Right atrium auricular region (tissue), 2 donors: ENCODE data around the gene HSD17B1. TPM values are rescaled to one million over a fixed set of nuclear protein-coding genes. Genes with fewer than 3 reads are reported as not detected.
A peak's percentile ranks its signal among the peaks of the same experiment; 100 is the strongest.

Source experiments
- DNase-seq: peaks from one replicate; pipeline ENCODE4 v3.0.0-alpha.2; 2019; ENCODE audit warnings: low spot score
- H3K27ac ChIP-seq, 2 donors: fragments of 200-600 bp; sonication (generic); 1 replicate in 1 of 2; 2 replicates in 1 of 2; pipeline ENCODE4 v1.5.1; 2016 to 2019
- H3K27me3 ChIP-seq, 2 donors: fragments of 200-600 bp; sonication (generic); one replicate each; pipeline versions ENCODE4 v1.5.1 to v1.6.0; 2017 to 2019
- H3K36me3 ChIP-seq: fragments of 200-600 bp; sonication (generic); one replicate; pipeline ENCODE4 v1.5.1; 2016
- H3K4me1 ChIP-seq, 2 donors: fragments of 200-600 bp; sonication (generic); one replicate each; pipeline versions ENCODE4 v1.5.1 to v1.6.0; 2017 to 2019
- H3K4me3 ChIP-seq, 2 donors: fragments of 200-600 bp; sonication (generic); 1 replicate in 1 of 2; 2 replicates in 1 of 2; pipeline ENCODE4 v1.5.1; 2017 to 2019; ENCODE audit warnings: mild to moderate bottlenecking in 1 of 2, moderate library complexity in 1 of 2
- H3K9me3 ChIP-seq, 2 donors: fragments of 200-600 bp; sonication (generic); one replicate each; pipeline ENCODE4 v1.5.1; 2019
- total RNA-seq, 2 donors: library from RNA; depleted of rRNA; stranded (reverse); fragments of >200 nt; gene quantifications; one replicate each; pipeline ENCODE4 v1.1.0, GENCODE V29; 2016
- TF ChIP-seq, protein P1 (sequence below), 2 donors: fragments of 200-600 bp; sonication (generic); IDR thresholded peaks; one replicate each; pipeline ENCODE4 v1.5.1; 2019; ENCODE audit warnings: antibody characterized with exemption in 2 of 2

Gene HSD17B1
- total RNA-seq, 2 donors from 2014 or later = 0.39 to 0.78 TPM

DNA sequence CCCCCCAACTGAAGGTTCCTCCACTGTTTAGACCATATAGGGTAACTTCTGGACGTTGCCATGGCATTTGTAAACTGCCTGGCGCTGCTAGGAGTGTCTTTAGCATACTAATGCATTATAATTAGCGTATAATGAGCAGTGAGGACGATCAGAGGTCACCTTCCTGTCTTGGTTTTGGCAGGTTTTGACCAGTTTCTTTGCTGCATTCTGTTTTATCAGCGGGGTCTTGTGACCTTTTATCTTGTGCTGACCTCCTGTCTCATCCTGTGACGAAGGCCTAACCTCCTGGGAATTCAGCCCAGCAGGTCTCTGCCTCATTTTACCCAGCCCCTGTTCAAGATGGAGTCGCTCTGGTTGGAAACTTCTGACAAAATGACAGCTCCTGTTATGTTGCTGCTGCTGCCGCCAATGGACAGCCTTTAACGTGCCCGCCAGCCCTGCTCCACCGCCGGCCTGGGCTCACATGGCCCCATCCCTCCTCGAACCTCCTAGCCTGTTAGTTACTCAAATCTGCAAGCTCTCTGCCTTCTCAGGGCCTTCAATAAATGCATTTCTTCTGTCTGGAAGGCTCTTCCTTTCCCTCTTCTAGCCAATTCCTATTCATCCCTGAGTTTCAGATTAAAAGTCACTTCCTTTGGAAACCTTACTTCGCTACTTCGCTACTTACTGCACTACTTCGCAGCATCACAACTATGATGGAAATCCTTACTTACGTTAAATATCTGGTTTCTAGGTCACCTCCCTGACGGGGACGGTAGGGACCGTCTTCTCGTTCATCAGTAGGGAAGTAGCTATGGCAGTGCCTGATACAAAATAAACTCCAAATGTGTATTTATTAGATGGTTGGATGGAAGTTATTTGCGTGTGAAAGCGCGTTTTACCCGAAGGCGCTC, 17.3 kb upstream of the HSD17B1 start:
- H3K4me1 ChIP-seq = peaks cover 0 to 22% of the 10 kb centered on the region in 2 donors
- H3K9me3 ChIP-seq = no peaks in the 10 kb centered on the region
- H3K27me3 ChIP-seq = no peaks in the 10 kb centered on the region
- TF ChIP-seq, protein P1, sequence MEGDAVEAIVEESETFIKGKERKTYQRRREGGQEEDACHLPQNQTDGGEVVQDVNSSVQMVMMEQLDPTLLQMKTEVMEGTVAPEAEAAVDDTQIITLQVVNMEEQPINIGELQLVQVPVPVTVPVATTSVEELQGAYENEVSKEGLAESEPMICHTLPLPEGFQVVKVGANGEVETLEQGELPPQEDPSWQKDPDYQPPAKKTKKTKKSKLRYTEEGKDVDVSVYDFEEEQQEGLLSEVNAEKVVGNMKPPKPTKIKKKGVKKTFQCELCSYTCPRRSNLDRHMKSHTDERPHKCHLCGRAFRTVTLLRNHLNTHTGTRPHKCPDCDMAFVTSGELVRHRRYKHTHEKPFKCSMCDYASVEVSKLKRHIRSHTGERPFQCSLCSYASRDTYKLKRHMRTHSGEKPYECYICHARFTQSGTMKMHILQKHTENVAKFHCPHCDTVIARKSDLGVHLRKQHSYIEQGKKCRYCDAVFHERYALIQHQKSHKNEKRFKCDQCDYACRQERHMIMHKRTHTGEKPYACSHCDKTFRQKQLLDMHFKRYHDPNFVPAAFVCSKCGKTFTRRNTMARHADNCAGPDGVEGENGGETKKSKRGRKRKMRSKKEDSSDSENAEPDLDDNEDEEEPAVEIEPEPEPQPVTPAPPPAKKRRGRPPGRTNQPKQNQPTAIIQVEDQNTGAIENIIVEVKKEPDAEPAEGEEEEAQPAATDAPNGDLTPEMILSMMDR (IDR thresholded peaks at IDR 0.05) = no peak
- DNase-seq = no peak
- H3K27ac ChIP-seq = peak overlapping the region; percentile 90 to 93
- peak overlapping the region; percentile 47 to 67 for H3K4me3 ChIP-seq
- peaks cover 22% of the 10 kb centered on the region for H3K36me3 ChIP-seq

GRCh38 chr17:42536048-42536371, 16.7 kb upstream of the HSD17B1 start, which contains the start of gene NAGLU:
NAGLU (plus strand) TSS chr17:42536241; CDS start chr17:42536273, 32 bp downstream.
- Histone ChIP-seq H3K9me3 (no peaks in the 10 kb centered on the region), H3K4me3 (peak within 1 kb of the TSS; percentile 47 to 67), H3K36me3 (peaks cover 27% of the 10 kb centered on the region), H3K4me1 (peaks cover 0 to 22% of the 10 kb centered on the region in 2 donors), H3K27me3 (no peaks in the 10 kb centered on the region), H3K27ac (peak within 1 kb of the TSS; percentile 90 to 93)
- DNase-seq = peak; percentile 97
- TF ChIP-seq, protein P1 (IDR thresholded peaks at IDR 0.05) = no peak

GRCh38 chr17:42536372-42537155, 16.2 kb upstream of the HSD17B1 start:
- peaks cover 32% of the 10 kb centered on the region for H3K36me3 ChIP-seq
- peak; percentile 79 for DNase-seq
- H3K4me3 ChIP-seq = peak overlapping the region; percentile 47 to 67
- H3K27ac ChIP-seq = peak overlapping the region; percentile 90 to 93
- H3K9me3 ChIP-seq = no peaks in the 10 kb centered on the region
- peaks cover 0 to 22% of the 10 kb centered on the region in 2 donors for H3K4me1 ChIP-seq
- H3K27me3 ChIP-seq = no peaks in the 10 kb centered on the region
- TF ChIP-seq, protein P1 (IDR thresholded peaks at IDR 0.05) = no peak

DNA sequence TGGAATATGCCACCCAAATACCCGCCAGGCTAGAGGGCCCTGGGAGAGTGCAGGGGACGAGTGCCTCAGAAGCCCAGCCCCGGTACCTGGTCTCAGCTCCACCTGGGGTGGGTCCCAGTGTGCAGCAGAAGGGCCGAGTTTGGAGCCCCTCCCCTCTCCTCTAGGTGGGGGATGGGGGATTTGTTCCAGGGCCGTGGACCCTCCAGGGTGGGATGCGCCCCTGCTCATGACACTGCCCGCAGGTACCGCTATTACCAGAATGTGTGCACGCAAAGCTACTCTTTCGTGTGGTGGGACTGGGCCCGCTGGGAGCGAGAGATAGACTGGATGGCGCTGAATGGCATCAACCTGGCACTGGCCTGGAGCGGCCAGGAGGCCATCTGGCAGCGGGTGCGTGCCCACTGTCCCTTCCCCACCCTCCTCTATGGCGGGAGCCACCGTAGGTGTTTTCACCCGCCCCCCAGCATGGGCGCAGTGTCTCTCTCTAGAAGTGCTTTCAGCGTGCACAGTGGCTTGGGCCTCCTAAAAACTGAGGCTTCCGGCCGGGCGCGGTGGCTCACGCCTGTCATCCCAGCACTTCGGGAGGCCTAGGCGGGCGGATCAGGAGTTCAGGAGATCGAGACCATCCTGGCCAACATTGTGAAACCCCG, 15.4 kb upstream of the HSD17B1 start:
- Histone ChIP-seq H3K27me3 (no peaks in the 10 kb centered on the region), H3K9me3 (no peaks in the 10 kb centered on the region), H3K4me1 (peaks cover 0 to 22% of the 10 kb centered on the region in 2 donors), H3K4me3 (peak overlapping the region; percentile 47 to 67), H3K27ac (peak overlapping the region; percentile 90 to 93), H3K36me3 (peaks cover 32% of the 10 kb centered on the region)
- TF ChIP-seq, protein P1 (IDR thresholded peaks at IDR 0.05) = no peak
- no peak for DNase-seq

GRCh38 chr17:42537826-42538451, 14.8 kb upstream of the HSD17B1 start:
- no peak for DNase-seq

More at GRCh38 chr17:42537826-42538451, 14.8 kb upstream of the HSD17B1 start:
- TF ChIP-seq, protein P1 (IDR thresholded peaks at IDR 0.05) = no peak
- Histone ChIP-seq H3K36me3 (peaks cover 38% of the 10 kb centered on the region), H3K27ac (no peak overlapping the region), H3K4me3 (no peak overlapping the region), H3K4me1 (peaks cover 0 to 22% of the 10 kb centered on the region in 2 donors), H3K27me3 (no peaks in the 10 kb centered on the region), H3K9me3 (no peaks in the 10 kb centered on the region)
